Stimulated activated CD4-positive, alpha-beta T cell treated with anti-CD3 and anti-CD28 coated beads, Interleukin-4, amount 100 ng/mL, for 24 hours (primary cell): Measurements from ENCODE around the gene PACRGL.
A peak's percentile ranks its signal among the peaks of the same experiment; 100 is the strongest.
"Not testable (repeated sequence)": the region's sequence is repeated elsewhere in the genome, so short reads cannot be mapped to it uniquely, and the experiment has no call there.

Experiments
- DNase-seq: peaks from one replicate; pipeline ENCODE4 v3.0.0-alpha.2; 2020

PACRGL gene

GRCh38 chr4:20724915-20725314 lies 24.7 kb downstream of the PACRGL start:
- DNase-seq = no peak

DNA sequence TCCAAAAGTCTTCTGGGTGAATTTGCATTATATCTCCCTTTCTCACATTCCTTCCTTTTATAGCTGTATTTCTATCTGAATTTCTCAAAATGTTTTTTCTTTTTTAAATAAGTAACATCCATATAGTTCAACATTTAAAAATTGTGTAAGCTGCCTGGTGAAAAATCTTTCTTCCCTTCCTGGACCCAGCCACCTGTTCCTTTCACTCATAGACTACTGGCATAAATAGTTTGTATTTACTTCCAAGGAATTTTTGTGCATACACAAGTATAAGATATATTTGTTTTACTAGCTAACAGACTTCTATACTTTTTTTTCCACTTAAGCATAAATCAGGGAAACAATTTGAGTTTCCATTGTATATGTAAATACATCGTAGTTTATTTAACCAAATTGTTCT lies 35.7 kb downstream of the PACRGL start:
- no peak for DNase-seq

- not testable (repeated sequence) for DNase-seq
These were observed 45.7 kb downstream of the PACRGL start for GRCh38 chr4:20746000-20746399.

GRCh38 chr4:20752641-20753040 lies 52.4 kb downstream of the PACRGL start:
- DNase-seq = no peak

- DNase-seq = no peak
These were observed 53.8 kb downstream of the PACRGL start for GRCh38 chr4:20754036-20754435.

DNA sequence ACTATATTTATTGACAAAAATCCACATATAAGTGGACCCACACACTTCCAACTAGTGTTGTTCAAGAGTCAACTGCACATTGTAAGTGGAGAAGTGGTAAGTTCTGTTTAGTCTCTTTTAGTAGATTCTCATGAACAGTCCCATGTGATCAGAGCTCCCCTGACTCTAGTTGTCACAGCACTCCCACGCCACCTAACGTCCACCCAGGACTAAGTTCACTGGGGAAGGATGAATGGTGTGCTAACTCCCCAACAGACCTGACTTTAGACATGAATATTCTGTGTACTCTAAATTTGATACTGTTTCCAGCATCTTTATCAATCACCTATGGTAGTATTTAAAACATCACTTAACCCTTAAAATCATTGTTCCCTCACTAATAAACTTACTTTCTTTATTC lies 59.8 kb downstream of the PACRGL start:
- DNase-seq = no peak

DNA sequence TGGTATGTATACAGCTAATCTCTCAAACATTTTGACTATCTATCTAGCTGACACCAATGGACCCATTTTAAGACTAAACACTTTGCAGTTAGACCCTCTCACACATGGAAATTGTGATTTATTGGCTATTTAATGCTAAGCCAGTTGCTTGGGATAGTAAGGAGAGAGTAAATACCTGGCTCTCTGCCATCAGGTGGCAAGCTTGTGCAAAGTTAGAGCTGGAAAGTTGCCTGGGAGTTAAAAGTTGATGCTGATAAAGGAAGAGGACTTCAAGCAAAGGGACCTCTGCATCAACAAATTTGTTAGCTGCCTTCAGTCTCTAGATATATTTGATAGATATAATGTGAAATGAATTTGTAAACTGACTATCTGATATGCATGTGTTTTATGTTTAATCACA lies 61.1 kb downstream of the PACRGL start:
- DNase-seq = no peak

DNA sequence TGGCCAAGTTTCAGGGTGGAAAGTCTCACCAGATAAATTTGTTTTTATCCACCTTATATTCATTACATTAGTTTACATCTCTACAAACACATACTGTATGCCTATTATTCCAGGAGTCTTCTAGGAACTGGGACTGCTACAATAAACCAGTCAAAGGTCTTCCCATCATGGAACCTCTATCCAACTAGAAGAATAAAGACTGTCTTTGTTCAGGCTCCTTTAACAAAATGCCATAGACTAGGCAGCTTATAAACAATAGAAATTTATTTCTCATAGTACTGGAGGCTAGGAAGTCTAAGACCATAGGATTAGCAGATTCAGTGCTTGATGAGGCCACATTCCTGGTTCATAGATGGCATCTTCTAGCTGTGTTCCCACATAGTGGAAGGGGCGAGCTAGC lies 61.6 kb downstream of the PACRGL start:
- no peak for DNase-seq

DNA sequence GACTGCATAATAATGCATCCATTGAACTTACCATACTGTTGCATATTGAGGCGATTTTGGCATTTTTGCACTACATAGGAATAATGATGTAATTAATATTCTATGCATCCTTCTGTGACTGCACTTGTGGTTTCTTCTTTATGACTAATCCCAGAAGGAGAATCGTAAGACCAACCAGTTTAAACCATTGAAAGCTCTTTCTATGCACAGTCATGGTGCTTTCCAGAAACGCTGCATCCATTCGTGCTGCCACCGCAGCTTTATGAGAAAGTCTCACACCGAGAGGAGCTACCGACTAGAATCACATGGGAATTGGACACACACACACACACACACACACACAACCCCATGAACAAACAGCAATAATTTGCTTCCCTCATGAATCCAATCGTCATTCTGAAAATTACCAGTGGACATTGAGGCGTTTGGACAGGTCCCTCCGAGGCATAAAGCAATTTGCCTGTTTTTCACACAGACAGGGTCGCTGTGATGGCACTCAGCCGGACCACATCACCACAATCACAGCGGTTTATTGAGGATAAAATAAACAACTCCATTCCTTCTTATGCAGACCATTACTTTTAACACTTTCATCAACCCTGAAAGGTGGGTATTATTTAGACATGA lies 64.2 kb downstream of the PACRGL start:
- DNase-seq = no peak

GRCh38 chr4:20773144-20773997 lies 73.1 kb downstream of the PACRGL start:
- DNase-seq = peak; percentile 26

GRCh38 chr4:20778896-20779295 lies 78.6 kb downstream of the PACRGL start:
- no peak for DNase-seq

- not testable (repeated sequence) for DNase-seq
These were observed 82.9 kb downstream of the PACRGL start for GRCh38 chr4:20783134-20783533.

DNA sequence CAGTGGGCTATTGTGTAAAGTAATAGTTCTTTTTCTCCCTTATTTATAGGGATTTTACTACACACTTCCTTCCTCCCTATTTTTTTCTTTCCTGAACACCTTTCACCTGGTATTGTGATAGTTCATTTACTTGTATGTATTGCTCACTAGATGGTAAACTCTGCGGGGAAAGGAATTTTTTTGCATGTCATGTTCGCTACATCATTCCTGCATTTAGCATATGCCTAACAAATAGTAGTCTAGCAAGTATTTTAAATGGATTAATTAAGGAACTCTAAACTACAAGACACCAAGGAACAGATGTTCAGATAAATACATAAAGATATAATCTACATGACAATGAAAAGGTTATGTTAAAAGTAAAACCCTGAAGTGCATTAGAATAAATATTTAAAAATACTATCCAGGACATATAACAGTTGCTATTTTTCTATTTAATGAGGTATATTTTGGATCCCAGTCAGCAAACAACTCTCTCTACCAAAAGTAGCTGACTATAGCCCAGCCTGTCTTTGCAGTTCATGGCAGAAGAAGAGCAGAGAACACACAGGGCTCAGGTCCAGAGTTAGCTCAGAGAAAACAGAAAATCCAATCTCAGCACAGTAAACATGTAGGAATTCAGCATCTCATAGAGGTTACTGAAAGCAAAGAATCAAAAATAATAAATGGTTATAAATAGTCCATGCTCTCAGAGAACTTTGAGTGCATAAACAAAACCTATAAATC lies 87.8 kb downstream of the PACRGL start:
- no peak for DNase-seq
